CD14-positive monocyte (primary cell): ENCODE measurements around the gene PDE1A. TPM values are rescaled to one million over a fixed set of nuclear protein-coding genes. Genes with fewer than 3 reads are reported as not detected.

ENCODE experiments used
- DNase-seq, 3 donors: peaks; one replicate each; pipeline ENCODE4 v3.0.0-alpha.2; 2011 to 2022
- H2AFZ ChIP-seq: 2 replicates; pipeline ENCODE4 v1.6.0; 2012; ENCODE audit warnings: mild to moderate bottlenecking, low read depth, low read length, inconsistent platforms; ENCODE audit not compliant: insufficient read depth, poor library complexity, severe bottlenecking
- H3K27ac ChIP-seq, 2 donors: 1 replicate in 1 of 2; 2 replicates in 1 of 2; pipeline ENCODE4 v1.5.1; 2012 to 2013; ENCODE audit warnings: low read length in 2 of 2, control low read depth in 1 of 2, inconsistent platforms in 1 of 2, low read depth in 1 of 2, mild to moderate bottlenecking in 1 of 2
- H3K27me3 ChIP-seq, 2 donors: one replicate each; pipeline versions ENCODE4 v1.6.0 to v1.6.1; 2011 to 2013; ENCODE audit warnings: low read length in 2 of 2; ENCODE audit not compliant: control insufficient read depth in 2 of 2, insufficient read depth in 2 of 2
- H3K36me3 ChIP-seq, 2 donors: replicated peaks in 1 of 2; 1 replicate in 1 of 2; 2 replicates in 1 of 2; pipeline versions ENCODE4 v1.5.1 to v1.6.1; 2012 to 2013; ENCODE audit warnings: low read length in 2 of 2, control low read depth in 1 of 2, inconsistent platforms in 1 of 2, mild to moderate bottlenecking in 1 of 2; ENCODE audit not compliant: insufficient read depth in 2 of 2, control insufficient read depth in 1 of 2
- H3K4me1 ChIP-seq, 2 donors: 1 replicate in 1 of 2; 2 replicates in 1 of 2; pipeline versions ENCODE4 v1.5.1 to v1.6.1; 2012 to 2013; ENCODE audit warnings: low read length in 2 of 2, control low read depth in 1 of 2, inconsistent platforms in 1 of 2, mild to moderate bottlenecking in 1 of 2, moderate library complexity in 1 of 2; ENCODE audit not compliant: insufficient read depth in 2 of 2, control insufficient read depth in 1 of 2
- H3K4me2 ChIP-seq: replicated peaks from 2 replicates; pipeline ENCODE3; 2012; ENCODE audit warnings: low read length, moderate library complexity, mild to moderate bottlenecking; ENCODE audit not compliant: poor library complexity, severe bottlenecking; ENCODE audit errors: extremely low read depth
- H3K4me3 ChIP-seq, 3 experiments: fragments of 200-600 bp in 1 of 3; sonication (generic) in 1 of 3; replicated peaks in 1 of 3; 1 replicate in 2 of 3; 2 replicates in 1 of 3; pipeline ENCODE4 v1.5.1; 2011 to 2013; ENCODE audit warnings: low read length in 3 of 3, mild to moderate bottlenecking in 3 of 3, control low read depth in 2 of 3, low read depth in 2 of 3, inconsistent platforms in 1 of 3, moderate library complexity in 1 of 3
- H3K79me2 ChIP-seq: 2 replicates; pipeline ENCODE4 v1.6.0; 2012; ENCODE audit warnings: mild to moderate bottlenecking, control low read depth, inconsistent platforms, low read length, moderate library complexity; ENCODE audit not compliant: insufficient read depth
- H3K9ac ChIP-seq: 2 replicates; pipeline ENCODE4 v1.6.0; 2017; ENCODE audit warnings: low read length, mild to moderate bottlenecking; ENCODE audit not compliant: insufficient read depth, poor library complexity, severe bottlenecking
- H3K9me3 ChIP-seq, 2 donors: replicated peaks in 1 of 2; 1 replicate in 1 of 2; 2 replicates in 1 of 2; pipeline versions ENCODE4 v1.5.1 to v1.6.1; 2012 to 2013; ENCODE audit warnings: low read length in 2 of 2, control low read depth in 1 of 2; ENCODE audit not compliant: control insufficient read depth in 1 of 2, insufficient read depth in 1 of 2
- H4K20me1 ChIP-seq: 2 replicates; pipeline ENCODE4 v1.6.0; 2012; ENCODE audit warnings: mild to moderate bottlenecking, low read length, control low read depth, moderate library complexity; ENCODE audit not compliant: insufficient read depth
- H3K27ac Mint-ChIP-seq, 7 donors: one replicate each; pipeline ENCODE4 v1.8.0; 2020; ENCODE audit warnings: mild to moderate bottlenecking in 7 of 7, mixed read lengths in 7 of 7, moderate library complexity in 6 of 7, inconsistent platforms in 2 of 7
- H3K27me3 Mint-ChIP-seq, 3 donors: one replicate each; pipeline ENCODE4 v1.8.0; 2021 to 2022; ENCODE audit warnings: low read depth in 3 of 3, mild to moderate bottlenecking in 3 of 3, mixed read lengths in 3 of 3, moderate library complexity in 3 of 3, inconsistent platforms in 1 of 3
- H3K36me3 Mint-ChIP-seq, 2 donors: one replicate each; pipeline ENCODE4 v1.8.0; 2020; ENCODE audit warnings: mixed read lengths in 2 of 2, inconsistent platforms in 1 of 2, mild to moderate bottlenecking in 1 of 2
- H3K4me1 Mint-ChIP-seq: one replicate; pipeline ENCODE4 v1.8.0; 2020; ENCODE audit warnings: mild to moderate bottlenecking, mixed read lengths
- H3K4me3 Mint-ChIP-seq, 2 donors: one replicate each; pipeline ENCODE4 v1.8.0; 2020; ENCODE audit warnings: mild to moderate bottlenecking in 2 of 2, mixed read lengths in 2 of 2, moderate library complexity in 1 of 2
- H3K9me3 Mint-ChIP-seq, 7 donors: one replicate each; pipeline ENCODE4 v1.8.0; 2020 to 2022; ENCODE audit warnings: mixed read lengths in 7 of 7, mild to moderate bottlenecking in 6 of 7, moderate library complexity in 6 of 7, inconsistent platforms in 2 of 7
- WGBS: methylation state at CpG from one replicate; pipeline ENCODE4 v1.1.5; 2013; ENCODE audit warnings: missing lambda C conversion rate; ENCODE audit not compliant: insufficient coverage; 5-methylcytosine and 5-hydroxymethylcytosine counted together
- intact Hi-C, 2 donors: fragments of 100-400 bp; cut with micrococcal nuclease; formaldehyde crosslinking; loops; one replicate each; pipeline versions ENCODE4 v1.15.0 to v1.15.1; 2023
- polyA plus RNA-seq, 3 donors: library from polyadenylated mRNA; depleted of rRNA in 1 of 3; unstranded in 2 of 3; stranded (reverse) in 1 of 3; fragments of 300-500 nt in 2 of 3; fragments of >200 nt in 1 of 3; fragmentation: Illumina TruSeq in 2 of 3; gene quantifications; 1 replicate in 2 of 3; 2 replicates in 1 of 3; pipeline ENCODE4 v1.2.3, GENCODE V29; 2012 to 2021
- TF ChIP-seq, protein P1 (sequence below): fragments of 200-600 bp; IDR thresholded peaks from one replicate; pipeline ENCODE4 v1.8.0; 2022; ENCODE audit warnings: antibody characterized with exemption, mild to moderate bottlenecking

PDE1A gene
- polyA plus RNA-seq, 3 donors = not detected

DNA sequence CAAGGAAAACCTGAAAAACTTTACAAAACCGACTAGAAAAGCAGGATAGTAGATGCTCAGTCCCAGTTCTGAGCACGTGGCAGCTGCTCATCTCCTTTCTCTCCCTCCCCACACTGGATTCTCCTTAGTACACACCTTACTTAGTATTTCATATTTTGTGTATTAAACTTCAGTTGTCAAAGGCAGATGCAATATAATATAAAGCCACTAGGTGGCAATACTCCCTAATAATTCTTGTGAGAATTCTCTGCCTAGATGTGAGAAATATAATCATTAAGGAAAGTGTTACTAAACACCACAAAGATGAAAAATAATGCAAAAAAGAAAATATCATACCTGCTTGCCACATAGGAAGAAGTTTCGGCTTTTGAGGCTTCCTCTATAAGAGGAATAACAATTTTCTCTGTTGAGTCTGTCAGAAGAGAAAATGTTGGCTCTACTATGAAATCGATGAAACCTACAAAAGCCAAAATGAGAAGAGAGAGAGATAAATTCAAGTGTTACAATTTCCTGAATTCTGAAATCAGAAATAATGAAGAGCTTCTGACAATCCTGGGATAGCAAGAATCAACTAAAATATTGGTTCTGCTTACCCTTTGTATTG is 240.6 kb downstream of the PDE1A start:
- H3K4me3 Mint-ChIP-seq = no peak overlapping the region
- Histone ChIP-seq H3K27ac (no peak overlapping the region), H3K9me3 (peaks cover 0 to 4% of the 10 kb centered on the region in 2 donors), H2AFZ (no peak overlapping the region), H3K79me2 (no peaks in the 10 kb centered on the region), H4K20me1 (no peaks in the 10 kb centered on the region), H3K27me3 (no peaks in the 10 kb centered on the region), H3K4me1 (no peaks in the 10 kb centered on the region), H3K4me2 (no peak overlapping the region), H3K4me3 (no peak overlapping the region), H3K9ac (no peak overlapping the region), H3K36me3 (no peaks in the 10 kb centered on the region)
- intact Hi-C loops = loop anchor here (5.0 kb wide), 2 partner anchors 466 to 791 kb away; no protein-coding TSS in a partner anchor
- H3K4me1 Mint-ChIP-seq = no peaks in the 10 kb centered on the region
- peaks cover 3 to 10% (median 3%) of the 10 kb centered on the region in 7 donors for H3K9me3 Mint-ChIP-seq
- no CpG with 5 or more reads among the region's 4 CpGs for WGBS
- DNase-seq = peak; percentile 3 to 44 (median 5)
- H3K36me3 Mint-ChIP-seq = no peaks in the 10 kb centered on the region
- TF ChIP-seq, protein P1, sequence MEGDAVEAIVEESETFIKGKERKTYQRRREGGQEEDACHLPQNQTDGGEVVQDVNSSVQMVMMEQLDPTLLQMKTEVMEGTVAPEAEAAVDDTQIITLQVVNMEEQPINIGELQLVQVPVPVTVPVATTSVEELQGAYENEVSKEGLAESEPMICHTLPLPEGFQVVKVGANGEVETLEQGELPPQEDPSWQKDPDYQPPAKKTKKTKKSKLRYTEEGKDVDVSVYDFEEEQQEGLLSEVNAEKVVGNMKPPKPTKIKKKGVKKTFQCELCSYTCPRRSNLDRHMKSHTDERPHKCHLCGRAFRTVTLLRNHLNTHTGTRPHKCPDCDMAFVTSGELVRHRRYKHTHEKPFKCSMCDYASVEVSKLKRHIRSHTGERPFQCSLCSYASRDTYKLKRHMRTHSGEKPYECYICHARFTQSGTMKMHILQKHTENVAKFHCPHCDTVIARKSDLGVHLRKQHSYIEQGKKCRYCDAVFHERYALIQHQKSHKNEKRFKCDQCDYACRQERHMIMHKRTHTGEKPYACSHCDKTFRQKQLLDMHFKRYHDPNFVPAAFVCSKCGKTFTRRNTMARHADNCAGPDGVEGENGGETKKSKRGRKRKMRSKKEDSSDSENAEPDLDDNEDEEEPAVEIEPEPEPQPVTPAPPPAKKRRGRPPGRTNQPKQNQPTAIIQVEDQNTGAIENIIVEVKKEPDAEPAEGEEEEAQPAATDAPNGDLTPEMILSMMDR = peak; percentile 84
- H3K27me3 Mint-ChIP-seq = peaks cover 0 to 3% (median 0%) of the 10 kb centered on the region in 3 donors
- H3K27ac Mint-ChIP-seq = no peak overlapping the region

DNA sequence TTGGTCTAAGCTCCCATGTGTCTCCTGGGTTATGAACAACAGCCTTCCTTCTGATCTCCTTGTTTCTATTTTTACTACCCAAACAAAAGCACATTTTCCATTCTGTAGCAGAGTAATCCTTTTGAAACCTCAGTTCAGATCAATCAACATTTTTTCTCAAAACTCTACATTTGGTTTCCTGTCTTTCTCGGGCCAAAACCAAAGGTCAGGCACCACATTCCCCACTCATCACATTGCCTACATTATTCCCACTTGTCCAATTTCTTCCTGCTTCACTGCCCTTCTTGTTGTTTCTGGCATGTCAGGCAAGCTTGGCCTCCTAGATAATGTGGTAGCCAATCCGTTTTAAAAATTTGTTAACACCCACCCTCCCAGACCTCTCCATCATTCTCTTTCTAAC is 244.4 kb downstream of the PDE1A start:
- H3K27ac ChIP-seq = no peak overlapping the region
- WGBS = 75% methylated on average over 1 of the region's 2 CpGs

More for the DNA sequence above, 244.4 kb downstream of the PDE1A start:
- no peak for DNase-seq
- Histone ChIP-seq H3K79me2 (no peaks in the 10 kb centered on the region), H3K27me3 (no peaks in the 10 kb centered on the region), H3K9ac (no peak overlapping the region), H3K4me2 (no peak overlapping the region), H4K20me1 (no peaks in the 10 kb centered on the region), H2AFZ (no peak overlapping the region), H3K36me3 (no peaks in the 10 kb centered on the region), H3K9me3 (peaks cover 0 to 4% of the 10 kb centered on the region in 2 donors), H3K4me3 (no peak overlapping the region), H3K4me1 (no peaks in the 10 kb centered on the region)
- no peak overlapping the region for H3K27ac Mint-ChIP-seq
- intact Hi-C loops = loop anchor here in 1 of 2 donors (5.0 kb wide), 1 partner anchor 795 kb away; no protein-coding TSS in a partner anchor
- H3K36me3 Mint-ChIP-seq = no peaks in the 10 kb centered on the region
- H3K4me1 Mint-ChIP-seq = no peaks in the 10 kb centered on the region
- H3K27me3 Mint-ChIP-seq = peaks cover 0 to 5% (median 0%) of the 10 kb centered on the region in 3 donors
- no peak overlapping the region for H3K4me3 Mint-ChIP-seq
- TF ChIP-seq, protein P1 = no peak
- peaks cover 3 to 10% (median 3%) of the 10 kb centered on the region in 7 donors for H3K9me3 Mint-ChIP-seq
